Muscle layer of colon (tissue), 2 donors: Measurements from ENCODE around the gene KLHL14.

ENCODE experiments used
- H3K27ac ChIP-seq: one replicate; pipeline ENCODE4 v1.7.0; 2013; ENCODE audit warnings: low read depth, mild to moderate bottlenecking, low read length, moderate library complexity
- H3K27me3 ChIP-seq, 2 donors: one replicate each; pipeline ENCODE4 v1.7.0; 2013; ENCODE audit warnings: low read length in 2 of 2, mild to moderate bottlenecking in 2 of 2; ENCODE audit not compliant: insufficient read depth in 2 of 2, control insufficient read depth in 1 of 2
- H3K36me3 ChIP-seq: one replicate; pipeline ENCODE4 v1.7.0; 2013; ENCODE audit warnings: mild to moderate bottlenecking, low read length; ENCODE audit not compliant: insufficient read depth
- H3K4me1 ChIP-seq: one replicate; pipeline ENCODE4 v1.7.0; 2013; ENCODE audit warnings: mild to moderate bottlenecking, low read length; ENCODE audit not compliant: insufficient read depth
- H3K4me3 ChIP-seq, 2 donors: one replicate each; pipeline ENCODE4 v1.7.0; 2013; ENCODE audit warnings: low read length in 2 of 2, low read depth in 1 of 2, mild to moderate bottlenecking in 1 of 2, moderate library complexity in 1 of 2
- H3K9ac ChIP-seq: one replicate; pipeline ENCODE4 v1.7.0; 2013; ENCODE audit warnings: low read length
- H3K9me3 ChIP-seq: one replicate; pipeline ENCODE4 v1.7.0; 2013; ENCODE audit warnings: mild to moderate bottlenecking, low read length
- donor health status: abdominal sarcoma.
- donor health status: Adenocarcinoma of cecum.

The KLHL14 gene

GRCh38 chr18:32772581-32773381 is at the start of gene KLHL14:
Gene KLHL14 (minus strand): TSS chr18:32773023. CDS start chr18:32770591, 2,432 bp downstream.
- Histone ChIP-seq H3K4me3 (no peak within 1 kb of the TSS), H3K27me3 (peaks cover 5 to 31% of the 10 kb centered on the region in 2 donors), H3K4me1 (peaks cover 29% of the 10 kb centered on the region), H3K27ac (no peak within 1 kb of the TSS), H3K9ac (no peak within 1 kb of the TSS), H3K36me3 (no peaks in the 10 kb centered on the region), H3K9me3 (no peaks in the 10 kb centered on the region)

GRCh38 chr18:32822197-32822596 is 49.4 kb upstream of the KLHL14 start:
- Histone ChIP-seq H3K9me3 (no peaks in the 10 kb centered on the region), H3K36me3 (no peaks in the 10 kb centered on the region), H3K27me3 (no peaks in the 10 kb centered on the region), H3K4me1 (no peaks in the 10 kb centered on the region), H3K9ac (no peak overlapping the region), H3K27ac (no peak overlapping the region), H3K4me3 (no peak overlapping the region)

- Histone ChIP-seq H3K27ac (no peak overlapping the region), H3K4me3 (no peak overlapping the region), H3K4me1 (no peaks in the 10 kb centered on the region), H3K9me3 (no peaks in the 10 kb centered on the region), H3K9ac (no peak overlapping the region), H3K36me3 (no peaks in the 10 kb centered on the region), H3K27me3 (no peaks in the 10 kb centered on the region)
Measured at GRCh38 chr18:32815881-32816280, 43.1 kb upstream of the KLHL14 start.

- H3K36me3 ChIP-seq: no peaks in the 10 kb centered on the region
- H3K9me3 ChIP-seq: no peaks in the 10 kb centered on the region
- H3K27ac ChIP-seq: no peak overlapping the region
- H3K27me3 ChIP-seq: no peaks in the 10 kb centered on the region
- H3K4me3 ChIP-seq: no peak overlapping the region
- no peaks in the 10 kb centered on the region for H3K4me1 ChIP-seq
- no peak overlapping the region for H3K9ac ChIP-seq
Measured at GRCh38 chr18:32812342-32812741, 39.5 kb upstream of the KLHL14 start.

- no peak overlapping the region for H3K4me3 ChIP-seq
- H3K4me1 ChIP-seq: no peaks in the 10 kb centered on the region
- no peaks in the 10 kb centered on the region for H3K27me3 ChIP-seq
- no peak overlapping the region for H3K27ac ChIP-seq
- H3K9me3 ChIP-seq: no peaks in the 10 kb centered on the region
- no peaks in the 10 kb centered on the region for H3K36me3 ChIP-seq
- H3K9ac ChIP-seq: no peak overlapping the region
Measured at GRCh38 chr18:32810314-32810713, 37.5 kb upstream of the KLHL14 start.

GRCh38 chr18:32805354-32805753 is 32.5 kb upstream of the KLHL14 start:
- H3K9ac ChIP-seq: no peak overlapping the region
- H3K4me1 ChIP-seq: no peaks in the 10 kb centered on the region
- no peaks in the 10 kb centered on the region for H3K27me3 ChIP-seq
- no peak overlapping the region for H3K27ac ChIP-seq
- no peak overlapping the region for H3K4me3 ChIP-seq
- H3K36me3 ChIP-seq: no peaks in the 10 kb centered on the region
- no peaks in the 10 kb centered on the region for H3K9me3 ChIP-seq

GRCh38 chr18:32804134-32804888 is 31.5 kb upstream of the KLHL14 start:
- H3K4me3 ChIP-seq: no peak overlapping the region
- H3K4me1 ChIP-seq: no peaks in the 10 kb centered on the region
- no peaks in the 10 kb centered on the region for H3K36me3 ChIP-seq
- no peaks in the 10 kb centered on the region for H3K9me3 ChIP-seq
- H3K27me3 ChIP-seq: no peaks in the 10 kb centered on the region
- no peak overlapping the region for H3K27ac ChIP-seq
- no peak overlapping the region for H3K9ac ChIP-seq

- Histone ChIP-seq H3K4me1 (no peaks in the 10 kb centered on the region), H3K27me3 (no peaks in the 10 kb centered on the region), H3K9ac (no peak overlapping the region), H3K36me3 (no peaks in the 10 kb centered on the region), H3K27ac (no peak overlapping the region), H3K9me3 (no peaks in the 10 kb centered on the region), H3K4me3 (no peak overlapping the region)
Measured at GRCh38 chr18:32803568-32803967, 30.7 kb upstream of the KLHL14 start.

GRCh38 chr18:32802591-32803451 is 30.0 kb upstream of the KLHL14 start:
- Histone ChIP-seq H3K27ac (no peak overlapping the region), H3K9me3 (no peaks in the 10 kb centered on the region), H3K36me3 (no peaks in the 10 kb centered on the region), H3K4me1 (no peaks in the 10 kb centered on the region), H3K9ac (no peak overlapping the region), H3K27me3 (no peaks in the 10 kb centered on the region), H3K4me3 (no peak overlapping the region)

- Histone ChIP-seq H3K4me3 (no peak overlapping the region), H3K4me1 (no peaks in the 10 kb centered on the region), H3K9me3 (no peaks in the 10 kb centered on the region), H3K27ac (no peak overlapping the region), H3K9ac (no peak overlapping the region), H3K36me3 (no peaks in the 10 kb centered on the region), H3K27me3 (no peaks in the 10 kb centered on the region)
Measured at GRCh38 chr18:32801228-32801627, 28.4 kb upstream of the KLHL14 start.
